GM12892 (cell line): ENCODE results near the gene GPN3.

Experiments used
- POLR2A ChIP-seq: IDR thresholded peaks from 2 replicates; pipeline ENCODE4 v1.6.1; 2011; ENCODE audit warnings: low read depth, low read length, control low read depth
- POLR2AphosphoS5 ChIP-seq: IDR thresholded peaks from 2 replicates; pipeline ENCODE4 v1.6.1; 2011; ENCODE audit warnings: low read depth, low read length, control low read depth
- TAF1 ChIP-seq: IDR thresholded peaks from 2 replicates; pipeline ENCODE4 v1.6.1; 2011; ENCODE audit warnings: low read depth, mild to moderate bottlenecking, control low read depth, low read length, borderline replicate concordance

GRCh38 chr12:110501752-110502738 lies 34.0 kb upstream of the GPN3 start, which contains the start of the genes RAD9B and VPS29:
- TF ChIP-seq POLR2AphosphoS5, result peak; percentile 96
- TF ChIP-seq POLR2A, result peak; percentile 98
- TF ChIP-seq TAF1, result peak; percentile 90
